NT2/D1 (cell line): ENCODE data around the gene CACNA1H.

ENCODE experiments used
- DNase-seq: peaks from one replicate; pipeline ENCODE4 v3.0.0-alpha.2; 2011; ENCODE audit warnings: low read depth, low spot score
- H3K27me3 ChIP-seq: 2 replicates; pipeline ENCODE4 v1.6.0; 2011; ENCODE audit warnings: mild to moderate bottlenecking; ENCODE audit not compliant: insufficient read length, insufficient read depth
- H3K36me3 ChIP-seq: 2 replicates; pipeline ENCODE4 v1.6.1; 2011; ENCODE audit warnings: mild to moderate bottlenecking, low read length, mixed read lengths; ENCODE audit not compliant: insufficient read depth, insufficient read length
- H3K4me1 ChIP-seq: 2 replicates; pipeline ENCODE4 v1.5.1; 2011; ENCODE audit not compliant: insufficient read depth, insufficient read length
- H3K4me3 ChIP-seq: 2 replicates; pipeline ENCODE4 v1.5.1; 2011; ENCODE audit warnings: low read depth; ENCODE audit not compliant: insufficient read length
- H3K9ac ChIP-seq: 2 replicates; pipeline ENCODE4 v1.6.0; 2011; ENCODE audit warnings: low read depth; ENCODE audit not compliant: insufficient read length
- H3K9me3 ChIP-seq: 2 replicates; pipeline ENCODE4 v1.5.1; 2011; ENCODE audit warnings: mild to moderate bottlenecking, low read length; ENCODE audit not compliant: insufficient read depth
- SUZ12 ChIP-seq: IDR thresholded peaks from 2 replicates; pipeline ENCODE4 v1.6.1; 2011; ENCODE audit not compliant: insufficient read length, insufficient read depth; ENCODE audit errors: extremely low read depth
- YY1 ChIP-seq: IDR thresholded peaks from 2 replicates; pipeline ENCODE4 v1.6.1; 2011; ENCODE audit not compliant: insufficient read length, insufficient read depth
- ZNF274 ChIP-seq: IDR thresholded peaks from 2 replicates; pipeline ENCODE4 v1.6.1; 2011; ENCODE audit warnings: mild to moderate bottlenecking, low read depth, low read length

CACNA1H gene

GRCh38 chr16:1134776-1135458, 18.0 kb upstream of the CACNA1H start:
- H3K9me3 ChIP-seq = no peaks in the 10 kb centered on the region
- H3K4me3 ChIP-seq = no peak overlapping the region
- no peak overlapping the region for H3K9ac ChIP-seq
- H3K36me3 ChIP-seq = no peaks in the 10 kb centered on the region
- H3K4me1 ChIP-seq = peaks cover 8% of the 10 kb centered on the region
- H3K27me3 ChIP-seq = peaks cover 7% of the 10 kb centered on the region
- no peak for TF ChIP-seq SUZ12
- no peak for TF ChIP-seq YY1
- no peak for TF ChIP-seq ZNF274
- DNase-seq = no peak

- no peak for DNase-seq
- peaks cover 9% of the 10 kb centered on the region for H3K4me1 ChIP-seq
- no peak overlapping the region for H3K9ac ChIP-seq
- TF ChIP-seq ZNF274 (no peak), YY1 (no peak), SUZ12 (no peak)
- H3K4me3 ChIP-seq = no peak overlapping the region
- H3K36me3 ChIP-seq = no peaks in the 10 kb centered on the region
- no peaks in the 10 kb centered on the region for H3K9me3 ChIP-seq
- H3K27me3 ChIP-seq = peaks cover 11% of the 10 kb centered on the region
These were observed 17.5 kb upstream of the CACNA1H start for GRCh38 chr16:1135459-1135825.

DNA sequence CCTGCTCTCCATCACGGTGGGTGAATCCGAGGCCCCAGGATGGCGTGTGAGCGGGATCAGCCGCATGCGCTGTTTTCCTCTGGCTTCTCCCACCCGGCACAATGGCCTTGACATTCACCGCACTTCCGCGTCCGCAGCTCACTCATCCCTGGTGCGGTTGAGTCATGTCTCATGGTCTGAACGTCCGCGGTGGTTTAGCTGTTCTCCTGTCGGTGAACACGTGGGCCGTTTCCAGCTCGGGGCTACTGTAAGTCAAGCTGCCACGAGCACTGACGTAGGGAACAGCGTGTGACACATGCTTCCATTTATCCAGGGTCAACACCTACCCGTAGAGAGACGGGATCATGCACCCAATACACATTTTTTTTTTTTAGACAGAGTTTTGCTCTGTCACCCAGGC, 15.3 kb upstream of the CACNA1H start:
- H3K27me3 ChIP-seq = peaks cover 27% of the 10 kb centered on the region
- DNase-seq = no peak
- peaks cover 9% of the 10 kb centered on the region for H3K4me1 ChIP-seq
- H3K9me3 ChIP-seq = no peaks in the 10 kb centered on the region
- TF ChIP-seq SUZ12 (no peak), ZNF274 (no peak), YY1 (no peak)
- H3K36me3 ChIP-seq = no peaks in the 10 kb centered on the region
- no peak overlapping the region for H3K9ac ChIP-seq
- no peak overlapping the region for H3K4me3 ChIP-seq

DNA sequence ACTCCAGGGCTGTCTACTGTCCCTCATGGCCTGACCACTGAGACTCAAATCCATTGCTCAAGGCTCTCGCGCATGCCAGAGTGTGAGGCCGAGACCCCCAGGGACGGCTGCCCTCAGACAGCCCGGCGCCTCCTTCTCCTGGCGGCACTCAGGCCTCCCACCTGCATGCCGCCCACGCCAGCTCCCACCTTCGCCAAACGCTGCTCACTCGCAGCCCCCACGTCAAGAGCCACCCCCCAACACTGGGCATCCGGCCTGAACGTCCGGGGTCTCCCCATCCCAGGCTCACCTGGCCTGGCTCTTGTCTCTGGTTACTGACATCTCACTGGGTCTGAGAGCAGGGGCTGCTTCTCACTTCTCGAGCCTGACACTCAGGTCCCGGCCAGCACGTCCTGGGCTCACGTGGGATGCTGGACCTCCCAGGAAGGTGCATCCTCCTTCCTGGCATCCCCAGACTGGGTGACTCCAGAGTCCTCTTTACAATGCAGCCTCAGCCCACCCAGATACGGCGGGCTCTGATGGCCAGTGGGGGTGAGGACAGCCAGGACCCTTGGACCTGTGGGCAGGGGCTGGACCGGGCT, 12.2 kb upstream of the CACNA1H start:
- H3K9me3 ChIP-seq = no peaks in the 10 kb centered on the region
- H3K27me3 ChIP-seq = peaks cover 39% of the 10 kb centered on the region
- TF ChIP-seq ZNF274 (no peak), YY1 (no peak), SUZ12 (no peak)
- no peak for DNase-seq
- H3K4me1 ChIP-seq = peaks cover 13% of the 10 kb centered on the region
- H3K9ac ChIP-seq = no peak overlapping the region
- no peaks in the 10 kb centered on the region for H3K36me3 ChIP-seq
- H3K4me3 ChIP-seq = no peak overlapping the region

- H3K4me3 ChIP-seq = no peak overlapping the region
- H3K9ac ChIP-seq = no peak overlapping the region
- H3K9me3 ChIP-seq = no peaks in the 10 kb centered on the region
- peaks cover 43% of the 10 kb centered on the region for H3K27me3 ChIP-seq
- no peak for DNase-seq
- TF ChIP-seq SUZ12 = no peak
- TF ChIP-seq YY1 = no peak
- TF ChIP-seq ZNF274 = no peak
- peaks cover 16% of the 10 kb centered on the region for H3K4me1 ChIP-seq
- H3K36me3 ChIP-seq = no peaks in the 10 kb centered on the region
These were observed 11.7 kb upstream of the CACNA1H start for GRCh38 chr16:1141191-1141590.

DNA sequence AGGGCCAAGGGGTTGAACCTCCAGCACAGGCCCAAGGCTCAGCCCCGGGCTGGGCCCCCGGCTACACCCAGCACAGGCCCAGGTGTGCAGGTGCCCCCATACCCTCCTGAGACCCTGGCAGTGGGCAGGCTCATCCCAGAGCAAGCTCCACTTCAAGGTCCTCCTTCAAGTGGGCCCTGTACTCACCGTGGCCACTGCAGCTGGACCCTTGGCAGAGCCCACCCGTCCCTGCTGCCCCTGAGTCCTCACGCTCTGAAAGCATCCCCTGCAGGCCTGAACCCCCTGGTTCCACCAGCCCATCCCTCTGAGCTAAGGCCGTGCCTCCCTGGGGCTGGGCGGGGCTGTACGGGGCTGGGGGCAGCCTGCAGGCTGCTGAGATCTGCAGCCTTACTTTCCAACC, 11.2 kb upstream of the CACNA1H start:
- Histone ChIP-seq H3K27me3 (peaks cover 44% of the 10 kb centered on the region), H3K9ac (no peak overlapping the region), H3K36me3 (no peaks in the 10 kb centered on the region), H3K4me3 (no peak overlapping the region), H3K9me3 (0 out of 2 replicates have a peak, but pooled peaks cover 3% of the 10 kb centered on the region), H3K4me1 (peaks cover 14% of the 10 kb centered on the region)
- TF ChIP-seq SUZ12 (no peak), YY1 (no peak), ZNF274 (no peak)
- DNase-seq = no peak

GRCh38 chr16:1142911-1143310, 10.0 kb upstream of the CACNA1H start:
- no peaks in the 10 kb centered on the region for H3K36me3 ChIP-seq
- H3K4me3 ChIP-seq = no peak overlapping the region
- H3K9ac ChIP-seq = no peak overlapping the region
- no peak for DNase-seq
- peaks cover 14% of the 10 kb centered on the region for H3K4me1 ChIP-seq
- H3K9me3 ChIP-seq = peaks cover 15% of the 10 kb centered on the region; the same call in 1 of the 2 replicates
- TF ChIP-seq YY1 = no peak
- TF ChIP-seq ZNF274 = no peak
- peaks cover 44% of the 10 kb centered on the region for H3K27me3 ChIP-seq
